ACHN (cell line): Measurements from ENCODE around the gene ELOF1.
"Not testable (repeated sequence)": the region's sequence is repeated elsewhere in the genome, so short reads cannot be mapped to it uniquely, and the experiment has no call there.

ENCODE experiments used
- DNase-seq: peaks from one replicate; pipeline ENCODE4 v3.0.0-alpha.2; 2015
- in situ Hi-C: cut with HindIII; loops from 2 replicates; pipeline ENCODE4 v1.10.0; 2017; ENCODE audit warnings: low sequenced_read_pairs, low pct_ligation_motif_present, low pct_unique_long_range_greater_than_20kb

Gene ELOF1

DNA sequence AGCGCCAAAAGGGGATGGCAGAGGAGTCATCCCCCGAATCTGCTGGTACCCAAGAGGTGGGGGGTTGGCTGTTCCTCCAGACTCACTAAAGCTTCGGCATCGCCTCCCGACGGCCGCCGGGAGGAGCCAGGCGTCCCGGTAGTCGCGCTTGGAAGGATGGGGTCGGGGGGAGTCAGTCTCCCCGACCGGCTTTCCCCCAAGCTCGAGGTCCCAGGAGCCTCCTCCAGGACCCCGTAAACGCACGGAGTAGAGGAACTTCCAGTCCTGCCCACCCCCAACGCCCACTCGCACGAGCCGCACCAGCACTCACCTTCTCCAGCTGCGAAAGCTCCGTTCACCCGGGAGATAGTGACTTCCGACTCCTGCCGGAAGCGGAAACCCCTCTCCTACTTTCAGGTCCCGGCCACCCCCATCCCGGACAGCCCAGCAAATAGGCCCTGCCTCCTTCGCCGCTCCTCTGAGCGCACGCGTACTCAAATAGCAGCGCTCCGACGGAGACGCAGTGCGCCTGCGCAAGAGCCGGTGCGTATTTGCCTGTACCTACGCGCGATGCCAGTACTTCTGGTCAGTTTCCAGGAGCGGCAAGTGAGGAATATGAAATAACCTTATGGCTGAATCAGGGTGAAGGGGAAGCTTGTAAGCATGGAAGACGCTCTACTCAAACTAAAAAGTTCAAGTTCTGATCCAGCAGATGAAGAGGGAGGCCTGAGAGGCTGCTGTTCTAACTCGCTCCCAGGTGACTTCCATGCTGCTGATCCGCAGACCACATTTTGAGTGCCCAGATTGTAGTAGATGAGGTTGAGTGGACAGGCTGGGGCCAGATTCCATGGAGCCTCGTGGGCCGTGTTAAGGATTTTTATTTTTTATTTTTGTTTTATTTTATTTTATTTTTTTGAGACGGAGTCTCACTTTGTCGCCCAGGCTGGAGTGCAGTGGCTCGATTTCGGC lies at the start of gene ELOF1:
Gene ELOF1, minus strand, starts transcription at position 350 of the 948 bp plus-strand sequence. CDS start 4,883 bp downstream, outside the sequence.
- in situ Hi-C loops, result no loop called here
- peak; percentile 96 for DNase-seq

- DNase-seq, result no peak
- in situ Hi-C loops, result no loop called here
These were observed 47.5 kb upstream of the ELOF1 start for GRCh38 chr19:11606484-11606883.

- in situ Hi-C loops, DNase-seq: not testable (repeated sequence)
These were observed 40.7 kb upstream of the ELOF1 start for GRCh38 chr19:11599704-11600103.

- no peak for DNase-seq
- in situ Hi-C loops, result no loop called here
These were observed 39.7 kb upstream of the ELOF1 start for GRCh38 chr19:11598746-11599145.

GRCh38 chr19:11598103-11598483 lies 39.1 kb upstream of the ELOF1 start:
- no peak for DNase-seq
- in situ Hi-C loops, result no loop called here

DNA sequence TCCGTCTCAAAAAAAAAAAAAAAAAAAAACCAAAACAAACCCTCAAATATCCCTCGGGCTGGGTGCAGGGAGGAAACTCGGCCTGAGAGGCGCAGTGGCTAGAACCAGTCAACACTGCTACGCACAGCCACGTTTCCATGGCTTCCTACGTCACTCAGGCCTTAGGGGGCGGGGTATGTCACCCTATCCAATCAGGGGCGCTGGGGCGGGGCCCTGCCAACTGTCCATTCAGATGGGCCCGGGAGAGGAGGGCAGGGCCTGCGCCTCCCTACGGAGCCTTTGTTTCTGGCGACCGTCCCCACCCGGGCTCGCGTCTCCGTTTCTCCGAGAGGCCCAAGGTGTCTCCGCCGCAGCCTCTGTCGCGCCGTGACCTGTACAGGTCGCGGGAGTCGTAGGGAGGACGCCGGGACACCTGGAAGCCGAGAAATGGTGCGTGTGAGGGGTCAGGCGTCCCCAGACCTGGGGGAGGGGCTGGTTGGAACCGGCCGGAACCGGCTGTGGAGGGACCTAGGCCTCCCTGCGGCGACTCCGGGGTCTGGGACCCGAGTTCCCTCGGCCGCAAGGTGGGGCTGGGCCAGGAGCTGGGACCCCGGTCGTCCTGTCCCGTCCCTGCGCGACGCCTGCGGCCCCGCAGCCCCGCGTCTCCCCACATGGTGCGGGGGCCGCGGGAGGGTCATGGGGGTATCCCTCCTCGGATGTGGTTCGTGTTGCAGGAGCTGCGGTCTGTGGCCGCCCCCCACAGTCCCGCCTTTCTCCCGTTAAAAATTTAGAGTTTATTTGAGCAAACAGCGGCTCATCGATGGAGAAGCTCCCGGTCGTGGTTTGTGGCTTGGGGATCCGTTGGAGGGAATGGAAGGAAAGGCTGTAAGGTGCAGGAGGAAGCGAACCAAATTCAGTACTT lies 38.4 kb upstream of the ELOF1 start, which contains the start of gene ZNF627:
Gene ZNF627, plus strand, starts transcription at position 282 of the 901 bp plus-strand sequence. Its CDS starts 145 bp downstream, at position 427.
- DNase-seq, result peak; percentile 95
- in situ Hi-C loops, result no loop called here

GRCh38 chr19:11596156-11596555 lies 37.1 kb upstream of the ELOF1 start:
- in situ Hi-C loops, result no loop called here
- DNase-seq, result no peak

GRCh38 chr19:11594084-11594483 lies 35.1 kb upstream of the ELOF1 start:
- in situ Hi-C loops, result no loop called here

GRCh38 chr19:11587975-11588631 lies 29.1 kb upstream of the ELOF1 start:
- in situ Hi-C loops, result no loop called here
- DNase-seq, result no peak

More at GRCh38 chr19:11594084-11594483, 35.1 kb upstream of the ELOF1 start:
- no peak for DNase-seq

GRCh38 chr19:11587302-11587974 lies 28.4 kb upstream of the ELOF1 start:
- peak; percentile 50 for DNase-seq
- in situ Hi-C loops, result no loop called here

- in situ Hi-C loops, result no loop called here
- no peak for DNase-seq
These were observed 27.3 kb upstream of the ELOF1 start for GRCh38 chr19:11586331-11586730.

GRCh38 chr19:11581740-11582139 lies 22.7 kb upstream of the ELOF1 start:
- DNase-seq, result no peak
- in situ Hi-C loops, result no loop called here

GRCh38 chr19:11580116-11580515 lies 21.1 kb upstream of the ELOF1 start:
- in situ Hi-C loops, result no loop called here
- DNase-seq, result no peak

- in situ Hi-C loops, result no loop called here
- no peak for DNase-seq
These were observed 19.5 kb upstream of the ELOF1 start for GRCh38 chr19:11578258-11579142.

GRCh38 chr19:11577451-11578257 lies 18.6 kb upstream of the ELOF1 start, which contains the start of gene ACP5:
Gene ACP5, minus strand, starts transcription at chr19:11577645. Its CDS starts 328 bp downstream, at chr19:11577317.
- in situ Hi-C loops, result no loop called here
- DNase-seq, result no peak

- in situ Hi-C loops, result no loop called here
These were observed 17.2 kb upstream of the ELOF1 start for GRCh38 chr19:11576227-11576626.

More at GRCh38 chr19:11576227-11576626, 17.2 kb upstream of the ELOF1 start:
- no peak for DNase-seq
